GM18498 (cell line): ENCODE results near the gene BAIAP2L2.

Experiments
- ATAC-seq: cut with Tn5 transposase; IDR thresholded peaks from one replicate; pipeline ENCODE4 v1.9.1; 2021; ENCODE audit warnings: mild to moderate bottlenecking, moderate library complexity; ENCODE audit not compliant: unreplicated experiment

Gene BAIAP2L2

GRCh38 chr22:38108561-38109319, 1.7 kb downstream of the BAIAP2L2 start:
- no peak for ATAC-seq

- ATAC-seq, result no peak
Observed at GRCh38 chr22:38107692-38108515, 2.6 kb downstream of the BAIAP2L2 start.

- no peak for ATAC-seq
Observed at GRCh38 chr22:38106814-38107578, 3.5 kb downstream of the BAIAP2L2 start.

GRCh38 chr22:38104084-38104483, 6.4 kb downstream of the BAIAP2L2 start:
- no peak for ATAC-seq

GRCh38 chr22:38103641-38104040, 6.8 kb downstream of the BAIAP2L2 start:
- ATAC-seq, result no peak

- no peak for ATAC-seq
Observed at GRCh38 chr22:38098410-38099249, 11.9 kb downstream of the BAIAP2L2 start.

GRCh38 chr22:38097557-38098409, 12.7 kb downstream of the BAIAP2L2 start:
- ATAC-seq, result no peak

- no peak for ATAC-seq
Observed at GRCh38 chr22:38097058-38097457, 13.4 kb downstream of the BAIAP2L2 start.

- no peak for ATAC-seq
Observed at GRCh38 chr22:38089474-38089851, 21.0 kb downstream of the BAIAP2L2 start.

GRCh38 chr22:38088629-38089473, 21.6 kb downstream of the BAIAP2L2 start:
- ATAC-seq, result no peak

GRCh38 chr22:38087855-38088254, 22.6 kb downstream of the BAIAP2L2 start:
- ATAC-seq, result no peak

- no peak for ATAC-seq
Observed at GRCh38 chr22:38086942-38087341, 23.5 kb downstream of the BAIAP2L2 start.

- ATAC-seq, result no peak
Observed at GRCh38 chr22:38086001-38086845, 24.3 kb downstream of the BAIAP2L2 start.

GRCh38 chr22:38085501-38085900, 25.0 kb downstream of the BAIAP2L2 start:
- ATAC-seq, result no peak

- ATAC-seq, result no peak
Observed at GRCh38 chr22:38085056-38085455, 25.4 kb downstream of the BAIAP2L2 start.

- no peak for ATAC-seq
Observed at GRCh38 chr22:38083931-38084631, 26.4 kb downstream of the BAIAP2L2 start, which contains the start of gene SLC16A8. SLC16A8 (minus strand) TSS chr22:38084184; CDS start chr22:38082873, 1,311 bp downstream.
